Transverse colon (tissue), 4 donors: Measurements from ENCODE around the gene SEC14L6.

Experiments used
- EP300 ChIP-seq: sonication (generic); formaldehyde crosslinking; IDR thresholded peaks from one replicate; pipeline ENCODE4 v1.6.1; 2017; ENCODE audit warnings: antibody characterized with exemption, low read depth
- POLR2A ChIP-seq: fragments of 450-650 bp; IDR thresholded peaks from one replicate; pipeline ENCODE4 v1.6.1; 2016; ENCODE audit warnings: antibody characterized with exemption, mild to moderate bottlenecking, moderate library complexity
- POLR2AphosphoS5 ChIP-seq, 3 donors: sonication (generic); formaldehyde crosslinking; IDR thresholded peaks; one replicate each; pipeline ENCODE4 v1.6.1; 2016; ENCODE audit warnings: antibody characterized with exemption in 3 of 3
- TF ChIP-seq, protein P1 (sequence below), 5 experiments: fragments of 200-600 bp in 3 of 5; fragments of 450-650 bp in 2 of 5; sonication (generic) in 3 of 5; IDR thresholded peaks; 1 replicate in 2 of 5; 2 replicates in 3 of 5; pipeline ENCODE4 v1.5.1; 2016 to 2017; ENCODE audit warnings: antibody characterized with exemption in 5 of 5, inconsistent platforms in 3 of 5, mild to moderate bottlenecking in 2 of 5, moderate library complexity in 1 of 5

GRCh38 chr22:30497466-30498150, 48.9 kb downstream of the SEC14L6 start:
- TF ChIP-seq, protein P1, sequence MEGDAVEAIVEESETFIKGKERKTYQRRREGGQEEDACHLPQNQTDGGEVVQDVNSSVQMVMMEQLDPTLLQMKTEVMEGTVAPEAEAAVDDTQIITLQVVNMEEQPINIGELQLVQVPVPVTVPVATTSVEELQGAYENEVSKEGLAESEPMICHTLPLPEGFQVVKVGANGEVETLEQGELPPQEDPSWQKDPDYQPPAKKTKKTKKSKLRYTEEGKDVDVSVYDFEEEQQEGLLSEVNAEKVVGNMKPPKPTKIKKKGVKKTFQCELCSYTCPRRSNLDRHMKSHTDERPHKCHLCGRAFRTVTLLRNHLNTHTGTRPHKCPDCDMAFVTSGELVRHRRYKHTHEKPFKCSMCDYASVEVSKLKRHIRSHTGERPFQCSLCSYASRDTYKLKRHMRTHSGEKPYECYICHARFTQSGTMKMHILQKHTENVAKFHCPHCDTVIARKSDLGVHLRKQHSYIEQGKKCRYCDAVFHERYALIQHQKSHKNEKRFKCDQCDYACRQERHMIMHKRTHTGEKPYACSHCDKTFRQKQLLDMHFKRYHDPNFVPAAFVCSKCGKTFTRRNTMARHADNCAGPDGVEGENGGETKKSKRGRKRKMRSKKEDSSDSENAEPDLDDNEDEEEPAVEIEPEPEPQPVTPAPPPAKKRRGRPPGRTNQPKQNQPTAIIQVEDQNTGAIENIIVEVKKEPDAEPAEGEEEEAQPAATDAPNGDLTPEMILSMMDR (IDR thresholded peaks at IDR 0.05), result no peak
- TF ChIP-seq POLR2AphosphoS5 (IDR thresholded peaks at IDR 0.05), result no peak
- TF ChIP-seq EP300, result no peak
- TF ChIP-seq POLR2A, result no peak
